GM21619 (cell line): ENCODE measurements around the gene FAM174B.

Experiments
- ATAC-seq: cut with Tn5 transposase; IDR thresholded peaks from one replicate; pipeline ENCODE4 v1.9.1; 2021; ENCODE audit not compliant: unreplicated experiment

Gene FAM174B

GRCh38 chr15:92602267-92602593, 53.3 kb downstream of the FAM174B start:
- ATAC-seq: no peak

DNA sequence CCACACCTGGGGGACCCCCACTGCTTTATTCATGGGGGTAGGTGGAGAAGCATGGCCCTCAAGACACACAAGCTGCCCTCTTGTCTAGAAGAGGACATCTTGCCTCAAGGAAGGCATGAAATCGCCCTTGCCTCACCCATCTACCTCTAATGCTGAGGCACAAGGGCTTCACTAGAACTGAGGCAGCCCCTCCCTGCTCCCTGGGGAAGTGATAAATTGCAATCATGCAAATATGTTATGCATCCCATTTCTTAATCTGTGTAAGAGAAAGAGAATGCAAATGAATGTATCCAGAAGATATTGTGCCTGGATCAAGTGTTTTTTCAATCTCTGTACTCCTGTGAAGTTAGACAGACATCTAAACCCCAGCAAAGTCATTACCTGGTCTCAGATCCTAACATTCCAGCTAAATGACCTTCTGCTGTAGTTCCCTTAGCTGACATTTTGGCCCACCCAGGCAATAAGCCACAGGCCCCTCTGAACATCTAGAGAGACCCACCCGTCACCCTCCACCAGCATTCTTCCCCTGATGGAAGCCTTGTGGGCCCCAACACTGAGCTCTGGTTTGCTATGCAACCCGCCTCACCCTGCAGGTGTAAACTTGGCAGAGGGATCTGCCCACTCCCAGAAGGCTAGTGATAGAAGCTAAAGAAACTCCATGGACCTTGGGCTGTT, 53.8 kb downstream of the FAM174B start:
- no peak for ATAC-seq

GRCh38 chr15:92600856-92601255, 54.7 kb downstream of the FAM174B start:
- no peak for ATAC-seq

DNA sequence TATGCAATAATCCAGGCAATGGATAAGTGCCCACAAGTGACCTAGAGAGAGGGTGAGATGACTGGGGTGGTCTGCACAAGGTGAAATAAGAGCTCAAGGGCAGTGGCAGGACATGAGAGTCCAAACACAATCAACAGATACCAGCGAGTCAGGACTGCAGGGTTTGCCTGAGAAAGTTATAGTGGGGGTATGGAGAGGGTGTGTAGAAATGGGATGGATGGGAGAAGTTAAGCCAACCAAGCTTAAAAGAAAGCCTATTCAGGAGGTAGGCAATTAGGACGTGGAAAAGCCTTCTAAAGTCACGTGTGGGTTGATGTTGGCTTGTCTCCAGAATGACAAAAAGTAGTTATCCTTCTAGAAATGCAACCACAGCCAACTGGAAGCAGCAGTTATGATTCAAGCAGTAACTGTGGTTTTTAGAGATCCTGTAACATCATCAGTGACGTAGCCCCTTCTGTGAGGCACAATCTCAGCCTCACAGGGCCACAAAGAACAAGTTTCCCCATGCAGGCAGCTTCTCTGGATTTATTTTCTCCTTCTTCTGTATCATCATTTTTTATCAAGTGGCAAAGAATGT, 56.1 kb downstream of the FAM174B start:
- ATAC-seq: no peak

GRCh38 chr15:92597548-92597947, 58.0 kb downstream of the FAM174B start:
- no peak for ATAC-seq

DNA sequence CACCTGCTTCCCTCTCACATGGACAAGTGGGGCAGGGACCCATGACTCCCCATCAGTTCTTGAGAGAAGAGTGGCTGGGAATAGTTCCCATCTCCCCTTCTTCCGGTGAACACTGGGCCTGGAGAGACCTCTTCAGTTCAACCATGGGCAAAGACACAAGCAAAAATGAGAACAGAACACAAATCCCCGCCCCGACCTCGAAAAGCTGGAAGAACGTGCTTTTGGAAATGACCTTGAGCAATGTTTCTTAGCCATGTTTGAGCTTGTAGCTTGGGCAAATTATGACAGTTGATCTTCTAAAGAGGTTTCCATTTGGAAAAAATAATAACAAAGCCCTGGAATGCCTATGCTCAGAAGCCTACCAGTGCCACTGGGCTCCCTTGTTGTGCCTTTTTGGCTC, 59.0 kb downstream of the FAM174B start:
- ATAC-seq: no peak

DNA sequence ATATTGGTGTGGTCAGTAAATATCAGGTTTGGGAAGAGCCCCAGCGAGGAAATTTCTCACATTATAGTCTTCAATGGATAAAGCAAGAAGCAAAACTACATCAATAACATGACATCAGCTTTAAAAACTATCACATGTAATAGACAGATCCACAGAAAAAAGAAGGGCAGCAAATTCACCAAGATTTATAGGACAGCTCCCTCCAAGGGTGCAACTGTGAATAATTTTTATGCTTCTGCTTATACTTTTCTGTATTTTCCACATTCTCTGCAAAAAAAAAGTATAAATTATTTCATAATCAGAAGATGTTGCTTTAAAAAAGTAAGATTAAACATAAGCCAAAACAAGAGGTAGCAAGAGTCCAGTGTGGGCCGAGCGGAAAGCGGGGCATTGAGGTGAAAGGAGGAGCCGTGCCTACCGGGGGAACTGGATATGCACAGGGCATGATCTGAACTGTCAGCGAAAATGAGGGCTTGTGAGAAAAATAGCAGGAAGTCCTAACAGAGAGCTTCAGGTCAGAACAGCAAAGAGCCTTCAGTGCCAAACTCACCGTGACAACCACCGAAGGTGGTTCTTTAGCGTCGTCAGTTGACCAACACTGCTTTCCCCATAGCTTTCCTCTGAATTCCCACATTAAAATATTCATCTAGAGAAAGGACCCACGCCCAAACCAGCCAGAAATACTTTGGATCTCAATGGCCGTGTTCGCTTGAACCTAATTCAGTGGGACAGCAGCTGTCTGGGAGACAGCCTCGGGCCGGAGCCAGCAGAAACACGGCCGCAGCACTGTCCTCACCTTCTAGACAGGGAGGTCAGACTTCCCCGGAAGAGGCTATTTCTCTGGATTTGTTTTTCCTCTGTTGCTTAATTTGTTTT, 59.8 kb downstream of the FAM174B start:
- ATAC-seq: no peak

- no peak for ATAC-seq
These were observed 64.3 kb downstream of the FAM174B start for GRCh38 chr15:92591275-92591674.

GRCh38 chr15:92586966-92587365, 68.6 kb downstream of the FAM174B start:
- ATAC-seq: no peak

- ATAC-seq: no peak
These were observed 69.1 kb downstream of the FAM174B start for GRCh38 chr15:92586383-92586942.

DNA sequence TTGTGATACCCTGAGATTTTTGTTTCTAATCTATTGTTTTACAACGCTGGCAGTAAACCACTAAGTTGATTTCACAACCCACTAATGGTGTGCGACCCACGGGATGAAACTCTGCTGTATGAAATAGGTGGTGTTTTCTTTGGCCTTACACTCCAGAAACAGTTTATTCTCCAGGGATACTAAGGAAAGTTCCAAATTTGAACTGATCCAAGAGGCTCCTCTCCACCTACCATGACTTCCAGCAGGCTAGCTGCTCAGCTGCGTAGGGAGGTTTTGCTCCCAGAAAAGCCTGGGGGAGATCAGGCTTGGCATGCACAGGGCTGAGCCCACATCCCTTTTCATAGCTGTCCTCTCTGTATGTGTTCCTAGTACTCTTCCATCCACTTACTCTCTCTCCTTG, 71.5 kb downstream of the FAM174B start:
- ATAC-seq: no peak

GRCh38 chr15:92583096-92584034, 72.2 kb downstream of the FAM174B start:
- ATAC-seq: no peak

DNA sequence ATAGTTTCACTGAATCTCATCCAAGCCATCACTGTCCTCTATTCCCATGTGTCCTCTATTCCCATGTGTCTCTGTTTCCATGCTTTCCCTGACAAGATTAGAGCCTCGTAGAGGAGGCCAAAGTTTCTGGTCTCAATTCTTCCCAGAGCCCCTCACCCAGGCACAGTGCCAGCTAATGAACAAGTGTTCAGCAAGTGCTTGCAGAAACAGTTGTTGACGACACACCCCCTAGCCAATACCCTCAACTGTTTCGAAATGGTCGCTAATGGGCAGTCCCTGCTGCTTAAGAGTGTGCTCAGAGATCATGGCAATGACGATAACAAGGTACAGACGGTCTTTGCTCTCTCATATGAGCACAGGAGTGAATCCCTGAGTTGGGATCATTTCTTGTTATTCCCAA, 73.4 kb downstream of the FAM174B start:
- no peak for ATAC-seq

GRCh38 chr15:92580933-92581445, 74.6 kb downstream of the FAM174B start:
- ATAC-seq: no peak

- ATAC-seq: no peak
These were observed 75.1 kb downstream of the FAM174B start for GRCh38 chr15:92580521-92580920.

GRCh38 chr15:92579931-92580470, 75.6 kb downstream of the FAM174B start:
- ATAC-seq: no peak

GRCh38 chr15:92579486-92579885, 76.1 kb downstream of the FAM174B start:
- ATAC-seq: no peak

GRCh38 chr15:92578096-92578835, 77.3 kb downstream of the FAM174B start:
- ATAC-seq: no peak

DNA sequence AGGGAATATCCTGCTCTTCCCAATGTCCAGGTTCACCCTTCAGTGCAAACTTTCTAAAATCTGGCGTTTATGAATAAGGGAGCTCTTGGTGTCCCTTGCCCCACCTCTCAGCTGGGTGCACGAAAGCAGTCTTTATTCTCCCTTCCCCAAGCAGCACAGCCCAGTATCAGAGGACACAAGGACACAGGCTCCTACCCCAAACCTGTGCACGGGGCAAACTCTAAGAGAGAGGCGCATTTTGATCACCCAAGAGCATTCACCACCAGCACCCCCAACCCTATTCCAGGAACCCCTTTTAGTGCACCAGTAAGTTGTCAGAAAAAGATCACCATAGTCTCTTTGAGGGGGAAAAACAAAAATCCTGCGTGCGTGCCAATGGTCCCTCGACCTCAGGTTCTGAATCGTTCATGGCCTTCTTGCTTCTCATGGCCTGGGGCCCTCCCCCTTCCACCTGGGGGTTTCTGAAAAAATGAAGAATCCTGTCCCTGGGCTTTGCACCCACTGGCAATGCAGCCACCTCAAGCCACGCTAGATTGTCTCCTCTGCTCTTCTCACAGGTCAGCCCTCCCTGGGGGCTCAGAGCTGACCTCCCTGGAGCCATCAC, 78.9 kb downstream of the FAM174B start:
- no peak for ATAC-seq
